ENCODE measurements around the gene VSIG2. TPM values are rescaled to one million over a fixed set of nuclear protein-coding genes. Genes with fewer than 3 reads are reported as not detected.

VSIG2 gene
- total RNA-seq, 1 donor = not detected

GRCh38 chr11:124754309-124754708 lies 2.3 kb upstream of the VSIG2 start:
- no peak for DNase-seq (ENCODE audit: low read depth)
- no peak for TF ChIP-seq CTCF (IDR thresholded peaks at IDR 0.05; ENCODE audit: insufficient read depth, low read length)
- H3K4me3 ChIP-seq (ENCODE audit: low read depth, low read length) = no peak overlapping the region

GRCh38 chr11:124753624-124754023 lies 1.6 kb upstream of the VSIG2 start:
- TF ChIP-seq CTCF (IDR thresholded peaks at IDR 0.05; ENCODE audit: insufficient read depth, low read length) = no peak
- H3K4me3 ChIP-seq (ENCODE audit: low read depth, low read length) = no peak overlapping the region
- DNase-seq (ENCODE audit: low read depth) = no peak

- H3K4me3 ChIP-seq (ENCODE audit: low read depth, low read length) = no peak overlapping the region
- TF ChIP-seq CTCF (IDR thresholded peaks at IDR 0.05; ENCODE audit: insufficient read depth, low read length) = no peak
- DNase-seq (ENCODE audit: low read depth) = no peak
These were observed 1.1 kb upstream of the VSIG2 start for GRCh38 chr11:124753205-124753604.

- DNase-seq (ENCODE audit: low read depth) = no peak
- H3K4me3 ChIP-seq (ENCODE audit: low read depth, low read length) = no peak overlapping the region
- TF ChIP-seq CTCF (IDR thresholded peaks at IDR 0.05; ENCODE audit: insufficient read depth, low read length) = no peak
These were observed 532 bp upstream of the VSIG2 start for GRCh38 chr11:124752471-124753102.

GRCh38 chr11:124751391-124751740 lies 689 bp downstream of the VSIG2 start:
- H3K4me3 ChIP-seq (ENCODE audit: low read depth, low read length) = no peak overlapping the region
- DNase-seq (ENCODE audit: low read depth) = no peak
- no peak for TF ChIP-seq CTCF (IDR thresholded peaks at IDR 0.05; ENCODE audit: insufficient read depth, low read length)

GRCh38 chr11:124749912-124750311 lies 2.1 kb downstream of the VSIG2 start:
- no peak overlapping the region for H3K4me3 ChIP-seq (ENCODE audit: low read depth, low read length)
- no peak for DNase-seq (ENCODE audit: low read depth)
- no peak for TF ChIP-seq CTCF (IDR thresholded peaks at IDR 0.05; ENCODE audit: insufficient read depth, low read length)

All from fibroblast of the aortic adventitia (primary cell).